ENCODE results near the gene BRMS1L.
A peak's percentile ranks its signal among the peaks of the same experiment; 100 is the strongest.
"Not testable (repeated sequence)": the region's sequence is repeated elsewhere in the genome, so short reads cannot be mapped to it uniquely, and the experiment has no call there.

Gene BRMS1L, protein sequence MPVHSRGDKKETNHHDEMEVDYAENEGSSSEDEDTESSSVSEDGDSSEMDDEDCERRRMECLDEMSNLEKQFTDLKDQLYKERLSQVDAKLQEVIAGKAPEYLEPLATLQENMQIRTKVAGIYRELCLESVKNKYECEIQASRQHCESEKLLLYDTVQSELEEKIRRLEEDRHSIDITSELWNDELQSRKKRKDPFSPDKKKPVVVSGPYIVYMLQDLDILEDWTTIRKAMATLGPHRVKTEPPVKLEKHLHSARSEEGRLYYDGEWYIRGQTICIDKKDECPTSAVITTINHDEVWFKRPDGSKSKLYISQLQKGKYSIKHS

GRCh38 chr14:35826218-35826951 is at the start of gene BRMS1L:
Gene BRMS1L (plus strand): TSS chr14:35826338. CDS start chr14:35826517, 179 bp downstream.
- peak; percentile 99 for DNase-seq

DNA sequence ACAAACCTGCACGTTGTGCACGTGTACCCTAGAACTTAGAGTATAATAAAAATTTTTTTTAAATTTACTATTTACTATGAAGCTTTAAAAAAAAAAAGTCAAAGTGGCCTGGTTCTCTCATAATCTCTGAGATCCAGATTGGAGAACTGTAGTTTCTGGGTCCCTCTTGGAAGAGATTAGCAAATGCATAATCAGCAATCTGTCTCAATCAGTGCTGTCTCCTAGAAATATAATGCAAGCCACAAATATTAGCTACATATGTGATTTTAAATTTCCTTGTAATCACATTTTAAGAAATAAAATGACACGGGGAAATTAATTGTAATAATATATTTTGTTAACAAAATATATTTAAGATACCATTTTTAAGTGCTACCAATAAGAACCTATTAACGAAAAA is 49.3 kb upstream of the BRMS1L start:
- no peak for DNase-seq

DNA sequence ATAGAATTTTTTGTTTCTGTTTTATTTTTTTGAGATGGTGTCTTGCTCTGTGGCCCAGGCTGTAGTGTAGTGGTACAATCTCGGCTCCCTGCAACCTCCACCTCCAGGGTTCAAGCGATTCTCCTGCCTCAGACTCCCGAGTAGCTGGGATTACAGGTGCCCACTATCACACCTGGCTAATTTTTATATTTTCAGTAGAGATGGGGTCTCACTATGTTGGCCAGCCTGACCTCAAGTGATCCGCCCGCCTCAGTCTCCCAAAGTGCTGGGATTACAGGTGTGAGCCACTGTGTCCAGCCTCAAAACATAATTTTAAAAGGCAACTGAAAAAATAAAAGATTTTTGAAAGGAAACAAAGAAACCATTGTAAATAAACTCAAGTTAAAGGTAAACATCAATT is 48.6 kb upstream of the BRMS1L start:
- DNase-seq = not testable (repeated sequence)

GRCh38 chr14:35779368-35779767 is 46.8 kb upstream of the BRMS1L start:
- DNase-seq = no peak

DNA sequence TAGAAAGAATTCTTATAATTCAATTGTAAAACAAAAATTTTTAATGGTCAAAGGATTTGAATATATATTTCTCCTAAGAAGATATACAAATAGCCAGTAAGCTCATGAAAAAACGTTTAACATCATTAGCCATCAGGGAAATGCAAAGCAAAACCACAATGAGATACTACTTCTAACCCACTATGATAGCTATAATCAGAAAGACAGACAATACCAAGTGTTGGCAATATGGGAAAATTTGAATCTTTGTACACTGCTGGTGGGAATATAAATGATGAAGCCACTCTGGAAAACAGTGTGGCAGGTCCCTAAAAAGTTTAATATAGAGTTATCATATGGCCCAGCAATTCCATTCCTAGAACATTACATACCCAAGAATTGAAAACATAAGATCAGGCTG is 42.4 kb upstream of the BRMS1L start:
- DNase-seq = no peak

DNA sequence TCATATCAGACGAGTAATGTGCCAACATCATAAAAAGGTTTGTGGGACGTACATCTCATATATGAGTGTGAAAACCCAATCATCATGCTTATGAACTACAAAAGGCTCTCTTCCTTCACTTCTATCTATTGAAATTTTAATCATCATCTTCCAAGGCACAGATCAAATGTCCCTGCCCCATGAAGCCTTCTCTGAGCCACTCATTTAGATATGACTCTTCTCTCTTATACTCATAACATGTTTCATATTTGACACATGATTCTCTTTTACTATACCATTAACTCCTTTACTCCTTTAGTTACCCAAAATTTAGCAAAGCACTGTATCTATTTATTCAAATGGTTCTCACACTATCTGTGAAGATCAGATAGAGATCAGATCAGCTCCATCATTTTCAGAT is 39.3 kb upstream of the BRMS1L start:
- no peak for DNase-seq

DNA sequence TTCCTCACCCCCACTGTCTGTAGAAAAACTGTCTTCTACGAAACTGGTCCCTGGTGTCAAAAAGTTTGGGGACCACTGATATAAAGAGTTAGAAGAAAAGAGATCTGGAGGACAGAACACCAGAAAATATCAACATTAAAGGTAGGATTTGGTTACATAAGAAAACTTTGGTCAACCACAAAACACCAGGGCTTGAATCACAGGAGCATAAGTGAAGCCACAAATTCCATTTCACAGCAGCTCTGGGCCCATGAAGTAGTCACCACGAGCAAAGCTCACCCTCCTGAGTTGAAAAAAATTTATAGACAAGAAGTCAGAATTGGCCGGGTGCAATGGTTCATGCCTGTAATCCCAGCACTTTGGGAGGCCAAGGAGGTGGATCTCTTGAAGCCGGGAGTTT is 36.5 kb upstream of the BRMS1L start:
- no peak for DNase-seq

DNA sequence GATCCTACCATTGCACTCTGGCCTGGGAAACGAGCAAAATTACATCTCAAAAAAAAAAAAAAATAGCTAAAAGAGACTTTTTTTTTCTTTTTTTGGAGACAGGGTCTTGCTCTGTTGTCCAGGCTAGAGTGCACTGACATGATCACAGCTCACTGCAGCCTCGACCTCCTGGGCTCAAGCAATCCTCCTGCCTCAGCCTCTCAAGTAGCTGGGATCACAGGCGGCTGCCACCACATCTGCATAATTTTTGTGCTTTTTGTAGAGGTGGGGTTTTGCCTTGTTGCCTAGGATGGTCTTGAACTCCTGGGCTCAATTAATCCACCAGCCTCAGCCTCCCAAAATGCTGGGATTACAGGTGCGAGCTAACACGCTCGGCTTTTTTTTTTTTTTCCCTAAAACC is 28.3 kb upstream of the BRMS1L start:
- no peak for DNase-seq

GRCh38 chr14:35806006-35806907 is 19.9 kb upstream of the BRMS1L start:
- DNase-seq = no peak

- no peak for DNase-seq
Observed at GRCh38 chr14:35807131-35807961, 18.8 kb upstream of the BRMS1L start.

- no peak for DNase-seq
Observed at GRCh38 chr14:35808076-35808637, 18.0 kb upstream of the BRMS1L start.

GRCh38 chr14:35808638-35809563 is 17.2 kb upstream of the BRMS1L start, which contains the start of gene RALGAPA1:
Gene RALGAPA1 (minus strand): TSS chr14:35809295. CDS start chr14:35808835, 460 bp downstream.
- DNase-seq = peak; percentile 96

GRCh38 chr14:35809597-35809996 is 16.5 kb upstream of the BRMS1L start:
- DNase-seq = no peak

- DNase-seq = no peak
Observed at GRCh38 chr14:35810963-35811362, 15.2 kb upstream of the BRMS1L start.

GRCh38 chr14:35814371-35815005 is 11.7 kb upstream of the BRMS1L start:
- peak; percentile 21 for DNase-seq

- peak; percentile 34 for DNase-seq
Observed at GRCh38 chr14:35818346-35819115, 7.6 kb upstream of the BRMS1L start.

GRCh38 chr14:35819591-35820540 is 6.3 kb upstream of the BRMS1L start:
- no peak for DNase-seq

Data from NCI-H446 treated with DMSO at 0.1 percent for 48 hours (cell line).